DND-41 (cell line): ENCODE results near the gene STAG3.

ENCODE experiments used
- EZH2 ChIP-seq: IDR thresholded peaks from 3 replicates; pipeline ENCODE4 v1.6.1; 2012; ENCODE audit warnings: borderline replicate concordance, low read depth, mild to moderate bottlenecking, moderate library complexity, low read length, inconsistent platforms; ENCODE audit not compliant: severe bottlenecking
- TF ChIP-seq, protein P1 (sequence below): IDR thresholded peaks from 2 replicates; pipeline ENCODE4 v1.5.1; 2012; ENCODE audit warnings: borderline replicate concordance, low read length, moderate library complexity, mild to moderate bottlenecking; ENCODE audit not compliant: poor library complexity, severe bottlenecking; ENCODE audit errors: extremely low read depth

DNA sequence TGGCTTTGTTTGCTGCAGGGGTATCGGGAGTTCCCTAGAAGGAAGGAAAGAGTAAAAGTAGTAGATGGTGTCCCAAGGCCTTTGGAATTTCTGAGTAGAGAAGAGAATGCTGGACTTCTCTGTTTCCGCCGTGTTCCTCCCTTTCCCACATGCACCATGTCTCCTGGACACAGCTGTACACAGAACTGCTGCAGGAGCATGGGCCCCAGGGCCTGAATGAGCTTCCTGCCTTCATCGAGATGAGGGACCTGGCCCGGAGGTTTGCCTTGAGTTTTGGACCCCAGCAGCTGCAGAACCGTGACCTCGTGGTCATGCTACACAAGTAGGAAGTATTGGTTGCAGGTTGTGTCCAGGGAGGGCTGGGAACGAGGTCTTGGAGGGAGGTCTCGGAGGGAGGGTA lies 26.7 kb downstream of the STAG3 start:
- TF ChIP-seq, protein P1, sequence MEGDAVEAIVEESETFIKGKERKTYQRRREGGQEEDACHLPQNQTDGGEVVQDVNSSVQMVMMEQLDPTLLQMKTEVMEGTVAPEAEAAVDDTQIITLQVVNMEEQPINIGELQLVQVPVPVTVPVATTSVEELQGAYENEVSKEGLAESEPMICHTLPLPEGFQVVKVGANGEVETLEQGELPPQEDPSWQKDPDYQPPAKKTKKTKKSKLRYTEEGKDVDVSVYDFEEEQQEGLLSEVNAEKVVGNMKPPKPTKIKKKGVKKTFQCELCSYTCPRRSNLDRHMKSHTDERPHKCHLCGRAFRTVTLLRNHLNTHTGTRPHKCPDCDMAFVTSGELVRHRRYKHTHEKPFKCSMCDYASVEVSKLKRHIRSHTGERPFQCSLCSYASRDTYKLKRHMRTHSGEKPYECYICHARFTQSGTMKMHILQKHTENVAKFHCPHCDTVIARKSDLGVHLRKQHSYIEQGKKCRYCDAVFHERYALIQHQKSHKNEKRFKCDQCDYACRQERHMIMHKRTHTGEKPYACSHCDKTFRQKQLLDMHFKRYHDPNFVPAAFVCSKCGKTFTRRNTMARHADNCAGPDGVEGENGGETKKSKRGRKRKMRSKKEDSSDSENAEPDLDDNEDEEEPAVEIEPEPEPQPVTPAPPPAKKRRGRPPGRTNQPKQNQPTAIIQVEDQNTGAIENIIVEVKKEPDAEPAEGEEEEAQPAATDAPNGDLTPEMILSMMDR: no peak
- TF ChIP-seq EZH2: no peak
